Activated B cell treated with CpG ODN at 0.5 μM for 24 hours (primary cell): Measurements from ENCODE around the gene CNPY3. TPM values are rescaled to one million over a fixed set of nuclear protein-coding genes. Genes with fewer than 3 reads are reported as not detected.
A peak's percentile ranks its signal among the peaks of the same experiment; 100 is the strongest.
"Not testable (repeated sequence)": the region's sequence is repeated elsewhere in the genome, so short reads cannot be mapped to it uniquely, and the experiment has no call there.

ENCODE experiments used
- ATAC-seq: fragments of 200-7000 bp; cut with Tn5 transposase; one replicate; pipeline ENCODE4 v1.10.0; 2021; ENCODE audit warnings: low read depth, mild to moderate bottlenecking, moderate library complexity
- CTCF ChIA-PET: fragments of 350-600 bp; sonication (Branson Sonifier 250); formaldehyde crosslinking; loops from one replicate; lab custom pipeline; 2021; ENCODE audit warnings: antibody characterized with exemption; lab: Charles Lee
- POLR2A ChIA-PET: fragments of 350-600 bp; sonication (Branson Sonifier 250); formaldehyde crosslinking; loops from one replicate; lab custom pipeline; 2021; ENCODE audit warnings: antibody characterized with exemption; lab: Charles Lee
- DNase-seq: peaks from one replicate; pipeline ENCODE4 v3.0.0; 2022
- H3K27ac Mint-ChIP-seq: one replicate; pipeline ENCODE4 v1.8.0; 2020; ENCODE audit warnings: mixed read lengths
- H3K27me3 Mint-ChIP-seq: one replicate; pipeline ENCODE4 v1.8.0; 2021; ENCODE audit warnings: mixed read lengths
- H3K36me3 Mint-ChIP-seq: one replicate; pipeline ENCODE4 v1.8.0; 2021; ENCODE audit warnings: low read depth, mixed read lengths
- H3K4me1 Mint-ChIP-seq: one replicate; pipeline ENCODE4 v1.8.0; 2021; ENCODE audit warnings: mixed read lengths
- H3K4me3 Mint-ChIP-seq: one replicate; pipeline ENCODE4 v1.8.0; 2020; ENCODE audit warnings: mild to moderate bottlenecking, mixed read lengths
- H3K9me3 Mint-ChIP-seq: one replicate; pipeline ENCODE4 v1.8.0; 2020; ENCODE audit warnings: mixed read lengths
- intact Hi-C: fragments of 100-400 bp; cut with micrococcal nuclease; formaldehyde crosslinking; loops from one replicate; pipeline ENCODE4 v1.15.1; 2024
- total RNA-seq: library from RNA; stranded (reverse); gene quantifications from 2 replicates; pipeline ENCODE4 v1.2.3, GENCODE V29; 2022
- TF ChIP-seq, protein P1 (sequence below): fragments of 200-600 bp; IDR thresholded peaks from one replicate; pipeline ENCODE4 v1.8.0; 2022; ENCODE audit warnings: antibody characterized with exemption, mild to moderate bottlenecking

Gene CNPY3
- total RNA-seq, 1 donor from 2014 or later = 121 TPM

DNA sequence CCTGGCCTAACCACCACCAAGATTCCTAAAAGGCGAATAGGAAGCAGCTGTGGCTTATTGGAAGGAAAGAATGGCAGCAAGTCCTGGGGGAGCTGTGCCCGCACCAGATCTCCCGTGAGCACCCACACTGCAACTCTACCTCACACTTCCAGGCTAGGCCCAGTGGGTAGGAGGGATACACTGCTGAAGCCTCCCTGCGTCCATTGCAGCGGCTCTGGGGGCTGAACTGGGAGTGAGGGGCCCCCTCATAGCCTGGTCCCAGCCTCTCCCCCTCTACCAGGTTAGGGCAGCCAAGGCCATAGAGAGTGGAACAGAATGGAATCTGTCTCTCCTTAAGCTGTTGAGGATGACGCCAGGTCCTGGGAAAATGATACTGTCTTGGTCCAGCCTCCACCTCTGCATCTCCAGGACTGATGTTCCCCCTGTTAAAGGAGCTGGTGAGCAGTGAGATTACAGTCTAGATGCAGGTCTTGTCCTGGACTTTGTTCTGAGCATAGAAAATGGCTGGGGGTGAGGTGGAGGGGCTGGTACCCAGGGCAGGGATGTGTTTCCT lies 11.3 kb downstream of the CNPY3 start:
- Mint-ChIP-seq H3K36me3 (peaks cover 88% of the 10 kb centered on the region), H3K4me1 (peaks cover 15% of the 10 kb centered on the region), H3K27ac (peak overlapping the region; percentile 24), H3K27me3 (no peaks in the 10 kb centered on the region), H3K9me3 (no peaks in the 10 kb centered on the region), H3K4me3 (no peak overlapping the region)
- ChIA-PET CTCF (no interaction called here), POLR2A (interaction anchor here (1.0 to 3.2 kb wide), 5 partner anchors 11 to 576 kb away, joined by 3 to 23 read pairs (median 4); partner anchors contain the start of genes CNPY3, PEX6, POLR1C and YIPF3)
- DNase-seq (no peak), ATAC-seq (no peak)
- intact Hi-C loops = no loop called here
- TF ChIP-seq, protein P1, sequence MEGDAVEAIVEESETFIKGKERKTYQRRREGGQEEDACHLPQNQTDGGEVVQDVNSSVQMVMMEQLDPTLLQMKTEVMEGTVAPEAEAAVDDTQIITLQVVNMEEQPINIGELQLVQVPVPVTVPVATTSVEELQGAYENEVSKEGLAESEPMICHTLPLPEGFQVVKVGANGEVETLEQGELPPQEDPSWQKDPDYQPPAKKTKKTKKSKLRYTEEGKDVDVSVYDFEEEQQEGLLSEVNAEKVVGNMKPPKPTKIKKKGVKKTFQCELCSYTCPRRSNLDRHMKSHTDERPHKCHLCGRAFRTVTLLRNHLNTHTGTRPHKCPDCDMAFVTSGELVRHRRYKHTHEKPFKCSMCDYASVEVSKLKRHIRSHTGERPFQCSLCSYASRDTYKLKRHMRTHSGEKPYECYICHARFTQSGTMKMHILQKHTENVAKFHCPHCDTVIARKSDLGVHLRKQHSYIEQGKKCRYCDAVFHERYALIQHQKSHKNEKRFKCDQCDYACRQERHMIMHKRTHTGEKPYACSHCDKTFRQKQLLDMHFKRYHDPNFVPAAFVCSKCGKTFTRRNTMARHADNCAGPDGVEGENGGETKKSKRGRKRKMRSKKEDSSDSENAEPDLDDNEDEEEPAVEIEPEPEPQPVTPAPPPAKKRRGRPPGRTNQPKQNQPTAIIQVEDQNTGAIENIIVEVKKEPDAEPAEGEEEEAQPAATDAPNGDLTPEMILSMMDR = no peak

DNA sequence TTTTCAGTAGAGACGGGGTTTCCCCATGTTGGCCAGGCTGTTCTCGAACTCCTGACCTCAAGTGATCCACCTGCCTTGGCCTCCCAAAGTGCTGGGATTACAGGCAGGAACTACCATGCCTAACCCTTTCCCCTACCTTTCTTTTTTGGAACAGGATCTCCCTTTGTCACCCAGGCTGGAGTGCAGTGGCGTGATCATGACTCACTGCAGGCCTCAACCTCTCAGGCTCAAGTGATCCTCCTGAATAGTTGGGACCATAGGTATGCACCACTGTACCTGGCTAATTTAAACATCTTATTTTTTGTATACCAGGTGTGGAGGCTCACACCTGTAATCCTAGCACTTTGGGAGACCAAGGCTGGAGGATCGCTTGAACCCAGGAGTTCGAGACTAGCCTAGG lies 12.1 kb downstream of the CNPY3 start:
- DNase-seq, H3K4me1 Mint-ChIP-seq, H3K27me3 Mint-ChIP-seq, CTCF ChIA-PET, intact Hi-C loops, H3K27ac Mint-ChIP-seq, H3K9me3 Mint-ChIP-seq, ATAC-seq, H3K4me3 Mint-ChIP-seq: not testable (repeated sequence)
- H3K36me3 Mint-ChIP-seq = peaks cover 86% of the 10 kb centered on the region
- POLR2A ChIA-PET = interaction anchor here (0.7 to 3.2 kb wide), 5 partner anchors 12 to 62 kb away, joined by 3 to 23 read pairs (median 5); partner anchors contain the start of genes CNPY3 and PEX6

- H3K9me3 Mint-ChIP-seq = no peaks in the 10 kb centered on the region
- ChIA-PET CTCF (no interaction called here), POLR2A (interaction anchor here (2.0 kb wide), 1 partner anchor 12 kb away, joined by 19 read pairs; the partner anchor contains the start of gene CNPY3)
- TF ChIP-seq, protein P1 = no peak
- DNase-seq (no peak), ATAC-seq (no peak)
- intact Hi-C loops = no loop called here
- no peaks in the 10 kb centered on the region for H3K27me3 Mint-ChIP-seq
- H3K4me1 Mint-ChIP-seq = peaks cover 3% of the 10 kb centered on the region
- H3K27ac Mint-ChIP-seq = no peak overlapping the region
- H3K36me3 Mint-ChIP-seq = peaks cover 80% of the 10 kb centered on the region
- H3K4me3 Mint-ChIP-seq = no peak overlapping the region
Observed at GRCh38 chr6:42942444-42942843, 13.2 kb downstream of the CNPY3 start.

DNA sequence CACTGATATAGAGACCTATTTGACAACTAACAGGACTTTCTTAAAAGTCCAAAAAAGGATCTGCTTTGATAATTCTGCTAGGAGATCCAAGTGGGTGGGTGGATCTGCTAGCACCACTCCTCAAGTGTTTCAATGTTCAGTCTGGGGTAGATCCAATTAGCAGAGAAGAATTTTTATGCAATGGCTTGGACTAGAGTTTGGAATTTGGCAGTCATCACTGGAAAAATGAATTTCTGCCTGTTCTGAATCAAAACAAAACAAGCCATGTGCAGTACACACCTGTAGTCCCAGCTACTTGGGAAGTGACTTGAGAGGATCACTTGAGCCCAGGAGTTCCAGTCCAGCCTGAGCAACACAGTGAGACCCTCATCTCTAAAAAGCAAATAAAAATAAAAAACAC lies 18.7 kb downstream of the CNPY3 start:
- DNase-seq (no peak), ATAC-seq (no peak)
- POLR2A ChIA-PET = interaction anchor here (0.7 to 1.3 kb wide), 2 partner anchors 18 to 228 kb away, joined by 3 to 7 read pairs; partner anchors contain the start of gene CNPY3
- no peaks in the 10 kb centered on the region for H3K9me3 Mint-ChIP-seq
- peaks cover 50% of the 10 kb centered on the region for H3K36me3 Mint-ChIP-seq
- CTCF ChIA-PET = no interaction called here
- TF ChIP-seq, protein P1 = no peak
- peaks cover 2% of the 10 kb centered on the region for H3K4me1 Mint-ChIP-seq
- H3K27ac Mint-ChIP-seq = no peak overlapping the region
- H3K4me3 Mint-ChIP-seq = no peak overlapping the region
- no peaks in the 10 kb centered on the region for H3K27me3 Mint-ChIP-seq
- intact Hi-C loops = no loop called here

DNA sequence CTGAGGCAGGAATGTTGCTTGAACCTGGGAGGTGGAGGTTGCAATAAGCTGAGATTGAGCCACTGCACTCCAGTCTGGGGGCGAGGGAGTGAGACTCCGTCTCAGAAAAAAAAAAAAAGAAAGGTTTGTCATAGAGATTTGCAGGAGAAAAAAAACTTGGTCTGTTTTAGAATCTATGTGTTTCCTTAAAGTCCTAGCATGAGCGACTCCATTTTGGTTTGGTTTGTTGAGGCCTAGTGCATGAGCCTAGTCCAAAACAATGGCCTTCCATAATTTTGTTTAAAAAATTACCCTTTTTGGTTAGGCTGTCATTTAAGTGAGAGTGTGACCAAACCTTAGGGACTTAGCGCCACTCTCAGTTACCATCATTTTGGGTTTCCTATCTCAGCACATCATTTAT lies 23.1 kb downstream of the CNPY3 start:
- CTCF ChIA-PET = interaction anchor here (0.9 kb wide), 1 partner anchor 8 kb away, joined by 3 read pairs; the partner anchor contains the start of gene GNMT
- no peak overlapping the region for H3K4me3 Mint-ChIP-seq
- TF ChIP-seq, protein P1 = no peak
- H3K27ac Mint-ChIP-seq = no peak overlapping the region
- peaks cover 2% of the 10 kb centered on the region for H3K4me1 Mint-ChIP-seq
- no peaks in the 10 kb centered on the region for H3K9me3 Mint-ChIP-seq
- ATAC-seq (no peak), DNase-seq (no peak)
- no peaks in the 10 kb centered on the region for H3K27me3 Mint-ChIP-seq
- intact Hi-C loops = no loop called here
- POLR2A ChIA-PET = interaction anchor here (0.7 kb wide), 1 partner anchor 23 kb away, joined by 6 read pairs; the partner anchor contains the start of gene CNPY3
- H3K36me3 Mint-ChIP-seq = peaks cover 20% of the 10 kb centered on the region

DNA sequence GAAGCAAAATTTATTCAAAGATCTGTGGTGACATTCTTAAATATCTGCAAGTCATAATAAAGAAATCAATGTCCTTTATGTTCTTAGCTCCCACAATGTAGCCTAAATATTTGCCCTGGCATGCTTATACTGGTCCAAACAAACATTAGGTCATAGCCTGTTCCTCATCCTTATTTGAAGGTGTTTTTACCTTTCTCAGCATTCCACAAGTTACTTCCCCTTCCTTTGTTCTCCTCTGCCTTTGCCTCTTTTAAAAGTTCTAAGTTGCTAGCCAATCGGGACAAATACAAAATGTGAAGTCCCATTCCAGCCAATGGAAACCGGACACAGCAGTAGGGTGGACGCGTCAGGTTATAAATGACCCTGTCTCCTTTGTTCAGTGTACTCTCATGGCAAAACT lies 25.1 kb downstream of the CNPY3 start:
- H3K36me3 Mint-ChIP-seq, DNase-seq, ATAC-seq, CTCF ChIA-PET, H3K4me1 Mint-ChIP-seq, POLR2A ChIA-PET, H3K27me3 Mint-ChIP-seq, intact Hi-C loops, H3K9me3 Mint-ChIP-seq, H3K4me3 Mint-ChIP-seq, H3K27ac Mint-ChIP-seq: not testable (repeated sequence)
